ENCODE measurements around the gene IDE. TPM values are rescaled to one million over a fixed set of nuclear protein-coding genes. Genes with fewer than 3 reads are reported as not detected.
"Not testable (repeated sequence)": the region's sequence is repeated elsewhere in the genome, so short reads cannot be mapped to it uniquely, and the experiment has no call there.

IDE gene
- total RNA-seq, 1 experiment from 2014 or later: 55.8 TPM

GRCh38 chr10:92571649-92572048 lies 2.2 kb downstream of the IDE start:
- ChIA-PET RAD21 (ENCODE audit: low non-redundant PET in 1 of 2, low total read pairs in 2 of 2, uncharacterized antibody in 2 of 2, unreplicated experiment in 2 of 2) (no interaction called here), POLR2A (interaction anchor here (1.4 to 3.3 kb wide), 2 partner anchors 9 to 20 kb away, joined by 5 to 29 read pairs; partner anchors contain the start of gene KIF11), CTCF (interaction anchor here (0.8 to 1.6 kb wide), 3 partner anchors 9 to 309 kb away, joined by 3 to 5 read pairs (median 3); no protein-coding TSS in a partner anchor)
- TF ChIP-seq SP1 (IDR thresholded peaks at IDR 0.05; ENCODE audit: low read depth) (no peak), YY1 (IDR thresholded peaks at IDR 0.05; ENCODE audit: extremely low read depth, insufficient replicate concordance, low read depth, low read length) (no peak), JUND (IDR thresholded peaks at IDR 0.05) (no peak), TCF7L2 (IDR thresholded peaks at IDR 0.05; ENCODE audit: borderline replicate concordance, extremely low read depth, insufficient read depth, insufficient read length) (no peak)
- Histone ChIP-seq H3K4me3 (replicated peaks in 1 of 2; ENCODE audit: low read depth in 1 of 2, low read length in 2 of 2) (no peak overlapping the region), H3K4me1 (ENCODE audit: control insufficient read depth in 1 of 2, insufficient read depth in 2 of 2, low read length in 2 of 2) (peaks cover 17 to 32% of the 10 kb centered on the region in 2 experiments), H2AFZ (ENCODE audit: low read depth, low read length, poor library complexity, severe bottlenecking) (no peak overlapping the region), H3K9me3 (ENCODE audit: control insufficient read depth in 1 of 2, insufficient read depth in 1 of 2, low read depth in 1 of 2, low read length in 2 of 2) (no peaks in the 10 kb centered on the region), H3K9ac (ENCODE audit: low read length) (no peak overlapping the region), H3K27me3 (ENCODE audit: insufficient read depth, low read length) (no peaks in the 10 kb centered on the region), H3K79me2 (ENCODE audit: insufficient read depth, low read length) (peaks cover 67% of the 10 kb centered on the region), H3K27ac (ENCODE audit: low read depth, low read length) (no peak overlapping the region), H4K20me1 (ENCODE audit: insufficient read depth) (no peaks in the 10 kb centered on the region; the same call in 1 of the 2 replicates), H3K4me2 (ENCODE audit: low read length) (no peak overlapping the region), H3K9me2 (ENCODE audit: insufficient read depth) (no peaks in the 10 kb centered on the region), H3K36me3 (ENCODE audit: control insufficient read depth in 1 of 2, insufficient read depth in 2 of 2, low read length in 2 of 2) (peaks cover 0 to 7% of the 10 kb centered on the region in 2 experiments; a peak in 1 of 4 replicates)
- BruUV-seq (replicated peaks): no TSS peak
- intact Hi-C loops (cut with micrococcal nuclease): no loop called here
- DNase-seq (ENCODE audit: low read depth, low spot score) (no peak), ATAC-seq (no peak)

- intact Hi-C loops (cut with micrococcal nuclease); H3K4me3 ChIP-seq (replicated peaks in 1 of 2; ENCODE audit: low read depth in 1 of 2, low read length in 2 of 2); ATAC-seq; H3K9me2 ChIP-seq (ENCODE audit: insufficient read depth); H3K4me2 ChIP-seq (ENCODE audit: low read length); H3K9ac ChIP-seq (ENCODE audit: low read length); DNase-seq (ENCODE audit: low read depth, low spot score); H3K27ac ChIP-seq (ENCODE audit: low read depth, low read length); CTCF ChIA-PET; H3K9me3 ChIP-seq (ENCODE audit: control insufficient read depth in 1 of 2, insufficient read depth in 1 of 2, low read depth in 1 of 2, low read length in 2 of 2); BruUV-seq (replicated peaks); H2AFZ ChIP-seq (ENCODE audit: low read depth, low read length, poor library complexity, severe bottlenecking); POLR2A ChIA-PET; RAD21 ChIA-PET (ENCODE audit: low non-redundant PET in 1 of 2, low total read pairs in 2 of 2, uncharacterized antibody in 2 of 2, unreplicated experiment in 2 of 2); H4K20me1 ChIP-seq (ENCODE audit: insufficient read depth); H3K27me3 ChIP-seq (ENCODE audit: insufficient read depth, low read length): not testable (repeated sequence)
- H3K4me1 ChIP-seq (ENCODE audit: control insufficient read depth in 1 of 2, insufficient read depth in 2 of 2, low read length in 2 of 2): peaks cover 4 to 15% of the 10 kb centered on the region in 2 experiments; a peak in 2 of 4 replicates
- peaks cover 0 to 17% of the 10 kb centered on the region in 2 experiments; a peak in 1 of 4 replicates for H3K36me3 ChIP-seq (ENCODE audit: control insufficient read depth in 1 of 2, insufficient read depth in 2 of 2, low read length in 2 of 2)
- H3K79me2 ChIP-seq (ENCODE audit: insufficient read depth, low read length): peaks cover 82% of the 10 kb centered on the region
Observed at GRCh38 chr10:92569663-92570062, 4.2 kb downstream of the IDE start.
